HCEC 1CT (cell line): ENCODE results near the gene DAZ4.
"Not testable (repeated sequence)": the region's sequence is repeated elsewhere in the genome, so short reads cannot be mapped to it uniquely, and the experiment has no call there.

ENCODE experiments used
- DNase-seq: peaks from one replicate; pipeline ENCODE4 v3.0.0-alpha.2; 2017

Gene DAZ4, protein sequence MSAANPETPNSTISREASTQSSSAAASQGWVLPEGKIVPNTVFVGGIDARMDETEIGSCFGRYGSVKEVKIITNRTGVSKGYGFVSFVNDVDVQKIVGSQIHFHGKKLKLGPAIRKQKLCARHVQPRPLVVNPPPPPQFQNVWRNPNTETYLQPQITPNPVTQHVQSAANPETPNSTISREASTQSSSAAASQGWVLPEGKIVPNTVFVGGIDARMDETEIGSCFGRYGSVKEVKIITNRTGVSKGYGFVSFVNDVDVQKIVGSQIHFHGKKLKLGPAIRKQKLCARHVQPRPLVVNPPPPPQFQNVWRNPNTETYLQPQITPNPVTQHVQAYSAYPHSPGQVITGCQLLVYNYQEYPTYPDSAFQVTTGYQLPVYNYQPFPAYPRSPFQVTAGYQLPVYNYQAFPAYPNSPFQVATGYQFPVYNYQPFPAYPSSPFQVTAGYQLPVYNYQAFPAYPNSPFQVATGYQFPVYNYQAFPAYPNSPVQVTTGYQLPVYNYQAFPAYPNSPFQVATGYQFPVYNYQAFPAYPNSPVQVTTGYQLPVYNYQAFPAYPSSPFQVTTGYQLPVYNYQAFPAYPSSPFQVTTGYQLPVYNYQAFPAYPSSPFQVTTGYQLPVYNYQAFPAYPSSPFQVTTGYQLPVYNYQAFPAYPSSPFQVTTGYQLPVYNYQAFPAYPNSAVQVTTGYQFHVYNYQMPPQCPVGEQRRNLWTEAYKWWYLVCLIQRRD

DNA sequence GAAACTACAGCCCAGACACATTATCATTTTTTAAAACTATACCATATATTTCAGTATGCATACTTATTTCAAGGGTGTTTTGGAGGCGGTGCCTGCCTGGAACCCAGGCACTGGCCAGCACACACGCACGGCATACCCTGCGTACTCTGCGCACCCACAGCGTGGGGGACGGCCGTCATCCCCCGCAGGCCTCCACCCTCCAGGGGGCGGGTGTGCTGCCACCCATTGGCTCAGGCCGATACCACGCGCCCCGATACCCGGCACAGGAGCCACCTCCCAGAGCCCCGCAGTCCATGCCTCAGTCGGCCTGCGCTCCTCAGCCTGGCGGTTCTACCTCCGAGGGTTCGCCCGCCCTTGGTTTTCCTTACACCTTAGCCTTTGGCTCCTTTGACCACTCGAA lies at the start of gene DAZ4:
DAZ4 (plus strand) TSS at position 301 of the 400 bp plus-strand sequence. CDS start 208 bp downstream, outside the sequence.
- not testable (repeated sequence) for DNase-seq

DNA sequence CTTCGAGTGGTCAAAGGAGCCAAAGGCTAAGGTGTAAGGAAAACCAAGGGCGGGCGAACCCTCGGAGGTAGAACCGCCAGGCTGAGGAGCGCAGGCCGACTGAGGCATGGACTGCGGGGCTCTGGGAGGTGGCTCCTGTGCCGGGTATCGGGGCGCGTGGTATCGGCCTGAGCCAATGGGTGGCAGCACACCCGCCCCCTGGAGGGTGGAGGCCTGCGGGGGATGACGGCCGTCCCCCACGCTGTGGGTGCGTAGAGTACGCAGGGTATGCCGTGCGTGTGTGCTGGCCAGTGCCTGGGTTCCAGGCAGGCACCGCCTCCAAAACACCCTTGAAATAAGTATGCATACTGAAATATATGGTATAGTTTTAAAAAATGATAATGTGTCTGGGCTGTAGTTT lies 20.4 kb upstream of the DAZ4 start, which contains the start of gene DAZ3:
DAZ3 (minus strand) TSS at position 101 of the 400 bp plus-strand sequence. CDS start 208 bp downstream, outside the sequence.
- not testable (repeated sequence) for DNase-seq

DNA sequence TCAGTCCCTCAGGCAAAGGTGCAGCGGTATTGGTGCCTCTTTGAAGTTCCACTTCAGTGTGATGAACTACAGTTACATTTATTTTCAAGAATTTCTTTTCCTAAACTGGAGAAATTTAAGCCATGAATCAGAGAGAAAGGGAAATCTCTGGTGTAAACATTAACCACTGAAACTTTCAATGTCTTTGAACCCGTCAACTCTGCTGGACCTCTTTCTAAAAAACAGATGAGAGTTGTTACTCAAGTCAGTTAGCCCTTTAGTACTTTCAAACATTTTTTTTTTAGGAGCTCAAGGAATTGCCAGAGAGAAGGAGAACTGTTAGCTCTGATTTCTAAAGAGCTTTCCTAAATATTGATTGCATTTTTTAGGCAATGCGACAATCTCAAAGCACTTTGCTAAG lies 11.9 kb upstream of the DAZ4 start:
- DNase-seq, result not testable (repeated sequence)

DNA sequence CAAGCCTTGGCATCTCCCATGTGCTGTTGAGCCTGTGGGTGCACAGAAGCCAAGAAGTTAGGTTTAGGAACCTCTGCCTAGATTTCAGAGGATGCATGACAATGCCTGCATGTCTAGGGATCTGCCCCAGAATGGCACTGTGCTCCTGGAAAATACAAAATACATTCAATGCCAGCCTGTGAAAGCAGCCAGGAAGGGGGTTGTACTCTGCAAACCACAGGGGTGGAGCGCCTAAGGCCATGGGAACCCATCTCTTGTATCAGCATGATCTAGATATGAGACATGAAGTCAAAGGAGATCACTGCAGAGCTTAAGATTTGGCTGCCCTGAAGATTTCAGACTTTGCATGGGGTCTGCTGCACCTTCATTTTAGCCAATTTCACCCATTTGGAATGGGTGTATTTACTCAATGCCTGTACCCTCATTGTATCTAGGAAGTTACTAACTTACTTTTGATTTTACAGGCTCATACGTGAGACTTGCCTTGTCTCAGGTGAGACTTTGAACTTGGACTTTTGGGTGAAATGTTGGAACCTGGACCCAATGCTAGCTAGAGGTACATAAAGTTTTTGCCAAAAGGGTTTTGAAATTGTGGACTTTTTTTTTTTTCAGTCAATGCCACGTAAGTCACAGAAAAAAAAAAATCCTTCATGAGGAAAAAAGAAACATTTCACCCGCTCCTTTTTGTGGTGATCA lies 9.4 kb upstream of the DAZ4 start:
- not testable (repeated sequence) for DNase-seq

DNA sequence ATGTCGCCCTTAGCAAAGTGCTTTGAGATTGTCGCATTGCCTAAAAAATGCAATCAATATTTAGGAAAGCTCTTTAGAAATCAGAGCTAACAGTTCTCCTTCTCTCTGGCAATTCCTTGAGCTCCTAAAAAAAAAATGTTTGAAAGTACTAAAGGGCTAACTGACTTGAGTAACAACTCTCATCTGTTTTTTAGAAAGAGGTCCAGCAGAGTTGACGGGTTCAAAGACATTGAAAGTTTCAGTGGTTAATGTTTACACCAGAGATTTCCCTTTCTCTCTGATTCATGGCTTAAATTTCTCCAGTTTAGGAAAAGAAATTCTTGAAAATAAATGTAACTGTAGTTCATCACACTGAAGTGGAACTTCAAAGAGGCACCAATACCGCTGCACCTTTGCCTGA lies 8.7 kb upstream of the DAZ4 start:
- DNase-seq, result not testable (repeated sequence)
